Pancreas (tissue), 10 donors: ENCODE results near the gene ATAD3B. TPM values are rescaled to one million over a fixed set of nuclear protein-coding genes. Genes with fewer than 3 reads are reported as not detected.
"Not testable (repeated sequence)": the region's sequence is repeated elsewhere in the genome, so short reads cannot be mapped to it uniquely, and the experiment has no call there.

Experiments used
- ATAC-seq, 4 donors: fragments of 200-7000 bp; cut with Tn5 transposase; one replicate each; pipeline versions ENCODE4 v1.8.0 to v1.9.1; 2020; ENCODE audit warnings: mild to moderate bottlenecking in 4 of 4, moderate library complexity in 4 of 4
- DNase-seq, 6 donors: peaks; one replicate each; pipeline ENCODE4 v3.0.0-alpha.2; 2020
- FAIRE-seq: peaks from 2 replicates; lab custom pipeline; 2012; peaks lifted over from hg19 to GRCh38; lab: Jason Lieb, UNC
- H3K27ac ChIP-seq, 4 donors: fragments of 200-600 bp; sonication (generic); 1 replicate in 3 of 4; 2 replicates in 1 of 4; pipeline versions ENCODE4 v1.5.0 to v1.8.0; 2020
- H3K27me3 ChIP-seq, 4 donors: fragments of 200-600 bp; one replicate each; pipeline ENCODE4 v1.8.0; 2021
- H3K36me3 ChIP-seq, 3 donors: fragments of 200-600 bp; sonication (generic) in 1 of 3; one replicate each; pipeline versions ENCODE4 v1.5.0 to v1.8.0; 2020 to 2021
- H3K4me1 ChIP-seq, 3 donors: fragments of 200-600 bp; one replicate each; pipeline ENCODE4 v1.8.0; 2021
- H3K4me3 ChIP-seq, 4 donors: fragments of 200-600 bp; sonication (generic) in 2 of 4; one replicate each; pipeline versions ENCODE4 v1.5.0 to v1.8.0; 2020 to 2021
- H3K9me3 ChIP-seq, 4 donors: fragments of 200-600 bp; one replicate each; pipeline ENCODE4 v1.8.0; 2021
- CTCF ChIP-seq, 4 donors: fragments of 200-600 bp; sonication (generic) in 3 of 4; IDR thresholded peaks; one replicate each; pipeline versions ENCODE4 v1.5.0 to v1.8.0; 2021; ENCODE audit warnings: antibody characterized with exemption in 4 of 4
- WGBS, 2 donors: extraction: QIAGEN DNeasy Blood & Tissue Kit; methylation state at CpG; one replicate each; pipeline ENCODE4 v1.1.7; 2013; 5-methylcytosine and 5-hydroxymethylcytosine counted together
- intact Hi-C, 3 donors: fragments of 100-400 bp; cut with DNase I; formaldehyde crosslinking; loops; one replicate each; pipeline versions ENCODE4 v1.11.1 to v1.14.2; 2022
- polyA plus RNA-seq, 2 donors: library from polyadenylated mRNA; stranded (reverse); fragments of 200-250 nt; gene quantifications; one replicate each; pipeline ENCODE4 v1.2.3, GENCODE V29; 2013
- total RNA-seq, 6 donors: library from RNA; stranded (reverse); fragmentation: NEBNext Ultra II Directional in 4 of 6; extraction: Animal tissue kit (Norgen Biotek cat#: 25700) in 4 of 6; gene quantifications; one replicate each; pipeline versions ENCODE4 v1.2.1 to v1.2.4, GENCODE V29; 2021 to 2023
- donor health status: healthy with polysubstance abuse.
- donor health status: DM: no; HTN: no; CAD: no; lungs with moderate emphysema.
- donor health status: DM: no; HTN: no; CAD: no.
- donor health status: control.
- donor health status: control.
- donor health status: Bipolar disorder and iron deficiency.
- donor health status: DM: yes; HTN: yes; CAD: no.
- donor health status: DM: no; HTN: no; CAD: no.
- donor health status: DM: no; HTN: no; CAD: no.
- donor health status: DM: yes; HTN: yes; CAD: no.

The ATAD3B gene
- total and polyA plus RNA-seq, 8 donors: 4.4 to 78.9 (median 12.9) TPM

DNA sequence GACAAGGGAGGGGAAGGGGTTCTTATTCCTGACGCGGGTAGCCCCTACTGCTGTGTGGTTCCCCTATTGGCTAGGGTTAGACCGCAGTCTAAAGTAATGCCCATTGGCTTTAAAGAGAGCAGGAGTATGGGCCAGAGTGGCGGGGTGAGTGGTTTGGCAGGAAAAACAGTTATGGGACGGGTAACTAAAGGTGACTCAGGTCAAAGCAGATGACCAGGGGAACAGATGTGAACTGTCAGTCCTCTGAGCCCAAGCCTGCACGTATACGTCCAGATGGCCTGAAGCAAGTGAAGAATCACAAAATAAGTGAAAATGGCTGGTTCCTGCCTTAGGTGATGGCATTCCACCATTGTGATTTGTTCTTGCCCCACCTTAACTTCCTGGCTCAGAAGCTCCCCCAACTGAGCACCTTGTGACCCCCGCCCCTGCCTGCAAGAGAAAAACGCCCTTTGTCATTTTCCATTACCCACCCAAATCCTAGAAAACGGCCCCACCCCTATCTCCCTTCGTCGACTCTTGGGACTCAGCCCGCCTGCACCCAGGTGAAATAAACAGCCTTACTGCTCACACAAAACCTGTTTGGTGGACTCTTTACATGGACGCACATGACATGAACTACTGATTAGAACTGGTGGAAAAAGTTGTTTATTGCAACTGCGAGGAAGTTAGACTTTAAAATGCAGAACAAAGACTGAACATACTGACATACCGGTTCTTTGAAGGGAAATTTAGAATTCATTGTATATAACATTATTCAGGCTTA is 758 bp upstream of the ATAD3B start:
- H3K36me3 ChIP-seq: no peaks in the 10 kb centered on the region
- H3K4me1 ChIP-seq: peaks cover 0 to 20% (median 0%) of the 10 kb centered on the region in 3 donors
- ATAC-seq (peak; percentile 29 to 40 (median 36)), FAIRE-seq (no peak), DNase-seq (peak in 2 of 6 donors; percentile 30 to 35)
- H3K9me3 ChIP-seq: no peaks in the 10 kb centered on the region
- H3K4me3 ChIP-seq: peak overlapping the region; percentile 48 to 63 (median 56)
- no peaks in the 10 kb centered on the region for H3K27me3 ChIP-seq
- peak overlapping the region; percentile 26 to 78 (median 71) for H3K27ac ChIP-seq
- intact Hi-C loops: no loop called here
- TF ChIP-seq CTCF (IDR thresholded peaks at IDR 0.05): no peak
- 8 to 9% methylated on average over 16 of the region's 16 CpGs for WGBS, 2 donors

DNA sequence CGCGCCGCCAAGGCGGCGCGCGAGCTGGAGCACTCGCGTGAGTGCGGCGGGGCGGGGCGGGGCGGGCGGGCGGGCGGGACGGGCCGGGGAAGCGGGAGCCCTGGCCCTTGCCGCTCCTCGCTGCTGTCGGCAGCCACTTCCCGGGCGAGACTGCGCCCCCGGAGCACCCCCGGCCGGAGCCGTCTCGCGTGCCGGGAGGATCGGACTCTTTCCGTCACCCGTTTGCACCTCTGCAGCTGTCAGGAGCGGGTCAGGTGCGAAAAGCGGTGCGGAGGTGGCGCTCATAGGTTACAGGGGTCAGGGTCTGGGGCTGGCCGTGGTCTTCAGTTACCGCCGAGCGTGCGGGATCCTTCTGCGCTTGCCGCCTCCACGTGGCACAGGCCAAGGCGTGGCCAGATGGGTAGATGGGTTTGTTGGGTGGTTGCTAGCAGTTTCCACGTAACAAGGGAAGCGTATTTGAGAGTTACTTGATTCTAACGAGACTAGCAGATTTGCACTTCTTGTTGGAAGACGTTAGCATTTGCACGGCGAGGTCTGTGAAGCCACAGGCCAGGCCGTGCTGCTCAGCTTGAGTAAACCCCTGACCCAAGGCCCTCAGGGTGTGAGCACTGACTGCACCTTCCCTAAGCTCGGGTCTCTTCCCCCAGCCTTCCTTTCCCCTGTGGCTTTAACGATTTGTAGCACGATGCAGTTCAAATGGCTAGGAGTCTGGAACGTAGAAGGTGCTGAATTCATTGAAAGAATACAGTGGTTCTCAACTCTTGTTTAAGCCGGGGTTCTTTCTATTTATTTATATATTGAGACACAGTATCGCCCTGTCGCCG is 700 bp downstream of the ATAD3B start:
- H3K27me3 ChIP-seq, H3K36me3 ChIP-seq, H3K9me3 ChIP-seq, intact Hi-C loops, FAIRE-seq: not testable (repeated sequence)
- WGBS, 2 donors: 1 to 3% methylated on average over 26 to 55 of the region's 65 CpGs
- DNase-seq (peak in 2 of 6 donors; percentile 31 to 64), ATAC-seq (peak in 1 of 4 donors; percentile 11)
- Histone ChIP-seq H3K4me3 (peak overlapping the region; percentile 48 to 63 (median 56)), H3K4me1 (peaks cover 0 to 20% (median 0%) of the 10 kb centered on the region in 3 donors), H3K27ac (peak overlapping the region in 1 of 4 donors; percentile 66)

DNA sequence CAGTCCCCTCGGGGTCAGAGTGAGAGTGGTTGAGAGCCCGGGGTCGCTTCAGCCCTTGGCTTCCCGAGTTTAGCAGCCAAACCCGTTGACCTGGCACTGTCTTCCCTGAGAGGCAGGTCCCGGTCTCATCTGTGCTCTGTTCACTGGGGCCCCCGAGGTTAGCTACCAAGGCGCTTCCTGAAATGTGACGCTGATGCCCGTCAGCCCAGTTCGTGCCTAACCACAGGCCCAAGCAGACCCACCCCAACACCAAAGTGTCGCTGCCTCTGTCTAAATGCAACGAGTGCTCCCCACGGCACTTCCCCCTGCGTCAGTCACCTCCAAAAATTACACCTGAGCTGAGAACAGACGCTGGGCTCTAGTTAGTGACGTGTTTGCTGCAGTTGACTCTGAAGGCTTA is 4.4 kb downstream of the ATAD3B start:
- not testable (repeated sequence) for H3K4me3 ChIP-seq

GRCh38 chr1:1477206-1477605 is 5.6 kb downstream of the ATAD3B start:
- ATAC-seq: no peak
- no peak for TF ChIP-seq CTCF (IDR thresholded peaks at IDR 0.05)

More for the DNA sequence above, 4.4 kb downstream of the ATAD3B start:
- H3K27me3 ChIP-seq, DNase-seq, H3K27ac ChIP-seq, intact Hi-C loops, FAIRE-seq, ATAC-seq, H3K36me3 ChIP-seq, H3K9me3 ChIP-seq: not testable (repeated sequence)
- H3K4me1 ChIP-seq: peaks cover 0 to 13% (median 0%) of the 10 kb centered on the region in 3 donors
- WGBS, 2 donors: 84 to 86% methylated on average over 15 of the region's 17 CpGs

DNA sequence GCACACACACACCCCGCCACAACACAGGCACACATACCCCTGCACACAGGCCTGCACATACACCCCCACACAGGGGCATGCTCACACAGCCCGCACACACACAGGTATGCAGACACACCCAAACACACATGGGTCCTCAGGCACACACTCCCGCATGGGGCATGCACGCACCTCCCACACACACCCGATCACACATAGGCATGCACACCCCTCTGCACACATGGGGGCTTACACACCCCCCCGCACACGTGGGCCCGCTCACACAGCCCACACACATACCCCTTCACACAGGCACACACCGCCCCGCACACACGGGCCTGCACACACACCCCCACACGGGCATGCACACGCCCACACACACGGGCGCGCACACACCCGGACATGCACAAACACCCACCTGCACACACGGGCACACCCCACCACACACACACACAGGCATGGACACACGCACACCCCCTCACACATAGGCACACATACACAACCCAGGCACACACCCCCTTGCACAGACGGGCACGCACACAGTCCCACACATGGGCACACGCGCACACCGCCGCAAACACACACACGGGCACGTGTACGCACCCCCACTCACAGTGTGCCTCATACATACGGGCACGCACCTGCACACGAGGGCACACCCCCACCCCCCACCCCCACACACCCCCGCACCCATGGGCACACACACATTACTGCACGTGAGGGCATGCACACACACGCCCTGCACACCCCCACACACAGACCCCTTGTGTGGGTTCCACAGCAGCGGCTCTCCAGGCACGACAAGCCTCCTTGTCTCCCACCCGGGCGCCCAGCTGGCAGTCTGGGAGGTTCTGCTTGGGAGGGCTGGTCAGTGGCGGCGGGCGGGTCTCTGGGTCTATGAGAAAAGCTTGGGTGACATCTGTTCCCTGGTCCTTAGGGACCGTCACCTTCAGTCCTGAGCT is 8.3 kb downstream of the ATAD3B start:
- intact Hi-C loops: no loop called here
- Histone ChIP-seq H3K9me3 (no peaks in the 10 kb centered on the region), H3K36me3 (peaks cover 0 to 11% (median 0%) of the 10 kb centered on the region in 3 donors), H3K27me3 (no peaks in the 10 kb centered on the region), H3K27ac (no peak overlapping the region), H3K4me3 (no peak overlapping the region), H3K4me1 (no peaks in the 10 kb centered on the region)
- ATAC-seq: no peak
- no peak for DNase-seq
- TF ChIP-seq CTCF (IDR thresholded peaks at IDR 0.05): no peak
- FAIRE-seq: no peak
- 93 to 95% methylated on average over 42 of the region's 42 CpGs for WGBS, 2 donors

More at GRCh38 chr1:1477206-1477605, 5.6 kb downstream of the ATAD3B start:
- Histone ChIP-seq H3K27me3 (no peaks in the 10 kb centered on the region), H3K36me3 (peaks cover 0 to 5% (median 0%) of the 10 kb centered on the region in 3 donors), H3K9me3 (no peaks in the 10 kb centered on the region), H3K4me1 (peaks cover 0 to 13% (median 0%) of the 10 kb centered on the region in 3 donors), H3K4me3 (no peak overlapping the region), H3K27ac (no peak overlapping the region)
- intact Hi-C loops: no loop called here
- WGBS, 2 donors: 95 to 97% methylated on average over 15 to 22 of the region's 22 CpGs
- FAIRE-seq (no peak), DNase-seq (no peak)

DNA sequence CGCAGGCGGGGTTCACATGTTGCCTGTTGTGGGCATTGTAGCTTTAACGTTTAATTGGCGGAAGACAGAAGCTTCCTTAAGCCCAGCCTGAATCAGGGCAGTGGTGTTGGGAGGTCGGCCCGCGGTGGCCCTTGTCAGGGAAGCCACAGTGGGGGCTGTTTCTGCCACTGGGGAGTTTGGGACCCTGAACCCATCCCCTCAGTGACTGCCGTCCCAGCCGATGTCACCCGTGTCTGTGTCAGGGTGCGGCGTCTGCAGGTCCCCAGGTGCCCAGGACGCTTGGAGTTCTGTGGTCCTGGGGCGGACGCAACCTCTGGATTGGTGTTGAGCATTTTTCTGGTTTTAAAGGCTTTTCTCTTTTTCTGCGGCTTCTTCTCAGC is 8.9 kb downstream of the ATAD3B start:
- DNase-seq, intact Hi-C loops: not testable (repeated sequence)
- H3K36me3 ChIP-seq: peaks cover 0 to 11% (median 0%) of the 10 kb centered on the region in 3 donors

GRCh38 chr1:1481811-1482210 is 10.2 kb downstream of the ATAD3B start:
- H3K36me3 ChIP-seq: peaks cover 0 to 11% (median 0%) of the 10 kb centered on the region in 3 donors
- H3K4me3 ChIP-seq, H3K4me1 ChIP-seq, H3K9me3 ChIP-seq, H3K27me3 ChIP-seq, intact Hi-C loops, FAIRE-seq, H3K27ac ChIP-seq, DNase-seq: not testable (repeated sequence)
- ATAC-seq: peak in 1 of 4 donors; percentile 7
- 98 to 99% methylated on average over 25 to 30 of the region's 30 CpGs for WGBS, 2 donors

More for the DNA sequence above, 8.9 kb downstream of the ATAD3B start:
- not testable (repeated sequence) for H3K27me3 ChIP-seq, H3K4me3 ChIP-seq, ATAC-seq, H3K9me3 ChIP-seq, H3K27ac ChIP-seq, H3K4me1 ChIP-seq, FAIRE-seq
- WGBS, 2 donors: 95 to 97% methylated on average over 15 to 16 of the region's 16 CpGs
